Stomach smooth muscle (tissue), 2 donors: ENCODE measurements around the gene RPL22L1.

ENCODE experiments used
- H3K27ac ChIP-seq: one replicate; pipeline ENCODE4 v1.7.0; 2013; ENCODE audit warnings: mild to moderate bottlenecking, low read length, inconsistent platforms
- H3K27me3 ChIP-seq, 2 donors: one replicate each; pipeline ENCODE4 v1.7.0; 2013; ENCODE audit warnings: low read length in 2 of 2; ENCODE audit not compliant: insufficient read depth in 2 of 2, control insufficient read depth in 1 of 2
- H3K36me3 ChIP-seq, 2 donors: one replicate each; pipeline ENCODE4 v1.7.0; 2013; ENCODE audit warnings: low read length in 2 of 2; ENCODE audit not compliant: control insufficient read depth in 2 of 2, insufficient read depth in 2 of 2
- H3K4me1 ChIP-seq: one replicate; pipeline ENCODE4 v1.7.0; 2013; ENCODE audit warnings: low read length; ENCODE audit not compliant: control insufficient read depth, insufficient read depth
- H3K4me3 ChIP-seq, 2 donors: one replicate each; pipeline ENCODE4 v1.7.0; 2013; ENCODE audit warnings: low read length in 2 of 2
- H3K9ac ChIP-seq, 2 donors: one replicate each; pipeline ENCODE4 v1.7.0; 2013; ENCODE audit warnings: low read length in 2 of 2, mild to moderate bottlenecking in 1 of 2
- H3K9me3 ChIP-seq, 2 donors: one replicate each; pipeline ENCODE4 v1.7.0; 2013; ENCODE audit warnings: low read length in 2 of 2; ENCODE audit not compliant: control insufficient read depth in 2 of 2
- donor health status: healthy.
- donor health status: Pancreatic carcinoma.

Gene RPL22L1

DNA sequence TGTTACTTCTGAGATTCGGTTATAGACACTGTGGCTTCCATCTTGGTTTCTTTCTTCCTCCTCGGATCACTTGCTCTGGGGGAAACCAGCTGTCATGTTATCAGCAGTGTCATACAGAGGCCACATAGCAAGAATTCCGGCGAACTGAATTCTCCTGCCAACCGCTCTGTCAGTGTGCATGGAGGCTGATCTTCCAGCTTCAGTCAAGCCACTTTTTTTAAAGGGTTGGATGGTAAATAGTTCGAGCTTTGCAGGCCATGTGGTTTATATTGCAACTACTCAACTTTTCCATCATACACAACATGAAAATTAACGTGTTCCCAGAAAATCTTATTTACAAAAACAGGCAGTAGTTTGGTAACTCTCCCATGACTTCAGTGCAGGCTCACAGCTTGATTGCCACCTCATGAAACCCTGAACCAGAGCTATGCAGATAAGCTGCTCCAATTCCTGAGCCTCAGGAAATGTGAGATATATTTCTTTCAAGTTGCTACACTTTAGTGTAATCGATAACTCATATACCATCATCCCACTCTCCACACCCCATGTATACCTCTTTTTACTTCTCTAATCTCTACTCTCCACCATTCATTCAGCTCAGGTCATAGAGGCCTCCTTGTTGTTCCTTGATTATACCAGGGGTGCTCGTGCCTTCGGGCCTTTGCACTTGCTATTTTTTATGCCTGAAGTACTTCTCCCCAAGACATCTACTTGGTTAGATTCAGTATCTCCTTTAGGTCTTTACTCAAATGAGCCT is 7.2 kb downstream of the RPL22L1 start:
- H3K4me3 ChIP-seq: no peak overlapping the region
- no peak overlapping the region for H3K27ac ChIP-seq
- no peak overlapping the region for H3K9ac ChIP-seq
- H3K27me3 ChIP-seq: no peaks in the 10 kb centered on the region
- H3K4me1 ChIP-seq: no peaks in the 10 kb centered on the region
- peaks cover 7 to 13% of the 10 kb centered on the region in 2 donors for H3K36me3 ChIP-seq
- no peaks in the 10 kb centered on the region for H3K9me3 ChIP-seq

DNA sequence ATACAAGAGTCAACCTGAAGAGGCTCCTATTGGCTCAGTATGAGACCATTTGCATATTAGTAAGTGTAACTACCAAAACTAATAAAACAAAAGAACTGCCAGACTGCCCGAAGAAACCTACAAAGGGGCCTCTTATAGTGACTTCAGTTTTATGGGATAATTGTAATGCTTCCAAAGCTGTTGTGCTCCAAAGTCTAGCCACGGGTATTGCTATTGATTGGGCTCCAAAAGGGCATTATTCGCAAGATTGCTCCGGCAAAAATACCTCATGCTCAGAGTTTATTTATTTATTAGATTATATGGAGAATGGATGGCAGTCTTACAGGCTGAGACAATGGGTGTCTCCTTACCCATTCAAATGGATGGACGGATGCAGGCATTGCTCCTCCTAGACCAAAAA is 11.4 kb downstream of the RPL22L1 start:
- Histone ChIP-seq H3K9ac (no peak overlapping the region), H3K27ac (no peak overlapping the region), H3K27me3 (no peaks in the 10 kb centered on the region), H3K9me3 (no peaks in the 10 kb centered on the region), H3K4me1 (no peaks in the 10 kb centered on the region), H3K4me3 (no peak overlapping the region), H3K36me3 (no peaks in the 10 kb centered on the region)

DNA sequence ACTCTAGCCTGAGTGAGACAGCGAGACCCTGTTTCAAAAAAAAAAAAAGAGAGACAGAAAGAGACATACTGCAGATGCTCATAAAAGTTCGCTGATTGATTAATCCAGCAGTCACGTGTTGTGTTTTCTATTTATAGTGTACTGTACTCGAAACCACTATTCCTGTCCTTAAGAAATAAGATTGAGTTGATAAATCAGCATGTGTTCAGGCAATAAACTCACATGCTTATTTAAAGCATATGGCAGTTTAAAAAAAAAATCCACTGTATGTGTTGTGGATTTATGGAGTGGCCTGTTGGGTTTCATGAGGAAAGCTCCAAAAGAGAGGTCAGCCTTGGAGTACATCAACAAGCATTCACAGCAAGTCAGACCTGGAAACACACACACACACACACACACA is 17.7 kb downstream of the RPL22L1 start:
- H3K9ac ChIP-seq: no peak overlapping the region
- H3K4me3 ChIP-seq: no peak overlapping the region
- H3K9me3 ChIP-seq: no peaks in the 10 kb centered on the region
- H3K4me1 ChIP-seq: no peaks in the 10 kb centered on the region
- no peaks in the 10 kb centered on the region for H3K27me3 ChIP-seq
- no peaks in the 10 kb centered on the region for H3K36me3 ChIP-seq
- H3K27ac ChIP-seq: no peak overlapping the region

DNA sequence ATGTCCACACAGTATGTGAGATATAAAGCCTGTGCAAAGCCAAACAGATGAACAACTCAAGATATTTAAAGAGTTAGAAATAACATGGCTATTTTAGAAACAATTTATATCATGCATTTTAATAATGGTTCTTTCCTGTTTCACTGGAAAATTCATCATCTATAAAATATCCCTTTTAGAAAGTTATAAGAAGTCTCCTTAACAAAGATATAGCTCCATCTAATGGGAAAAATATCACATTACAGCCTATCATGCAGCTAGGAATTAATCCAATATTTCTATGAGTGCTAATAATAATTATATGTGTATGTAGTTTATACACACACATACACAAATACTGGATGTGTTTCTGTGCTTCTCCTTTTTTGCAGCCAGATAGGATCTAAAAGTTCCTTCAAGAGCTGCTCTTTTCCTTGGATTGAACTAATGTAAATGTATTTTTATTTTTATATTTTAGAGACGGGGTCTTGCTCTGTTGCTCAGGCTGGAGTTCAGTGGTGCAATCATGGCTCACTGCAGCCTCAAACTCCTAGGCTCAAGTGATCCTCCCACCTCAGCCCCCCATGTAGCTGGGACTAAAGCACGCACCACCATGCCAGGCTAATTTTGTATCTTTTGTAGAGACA is 21.6 kb downstream of the RPL22L1 start:
- no peak overlapping the region for H3K9ac ChIP-seq
- peaks cover 0 to 3% of the 10 kb centered on the region in 2 donors for H3K9me3 ChIP-seq
- H3K27ac ChIP-seq: no peak overlapping the region
- no peaks in the 10 kb centered on the region for H3K4me1 ChIP-seq
- H3K36me3 ChIP-seq: no peaks in the 10 kb centered on the region
- H3K27me3 ChIP-seq: no peaks in the 10 kb centered on the region
- H3K4me3 ChIP-seq: no peak overlapping the region

DNA sequence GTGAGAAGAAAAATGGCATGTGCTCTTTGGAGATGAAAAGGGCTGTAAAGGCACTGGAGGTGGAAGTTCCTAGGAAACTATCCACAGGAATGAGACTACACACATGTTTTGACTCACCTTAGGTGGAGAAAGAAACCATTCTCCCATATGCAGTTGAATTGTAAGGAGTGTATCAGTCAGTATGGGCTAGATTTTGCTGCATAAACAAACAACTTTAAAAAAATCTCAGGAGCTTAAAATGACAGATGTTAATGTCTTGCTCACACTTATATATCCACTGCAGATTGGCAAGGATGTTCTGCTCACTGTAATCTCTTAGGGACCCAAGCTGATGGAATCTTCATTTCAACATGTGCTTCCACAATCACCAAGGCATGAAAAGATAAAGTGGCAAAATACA is 25.6 kb downstream of the RPL22L1 start:
- Histone ChIP-seq H3K9ac (no peak overlapping the region), H3K36me3 (no peaks in the 10 kb centered on the region), H3K27me3 (no peaks in the 10 kb centered on the region), H3K27ac (no peak overlapping the region), H3K9me3 (peaks cover 0 to 3% of the 10 kb centered on the region in 2 donors), H3K4me3 (no peak overlapping the region), H3K4me1 (no peaks in the 10 kb centered on the region)

DNA sequence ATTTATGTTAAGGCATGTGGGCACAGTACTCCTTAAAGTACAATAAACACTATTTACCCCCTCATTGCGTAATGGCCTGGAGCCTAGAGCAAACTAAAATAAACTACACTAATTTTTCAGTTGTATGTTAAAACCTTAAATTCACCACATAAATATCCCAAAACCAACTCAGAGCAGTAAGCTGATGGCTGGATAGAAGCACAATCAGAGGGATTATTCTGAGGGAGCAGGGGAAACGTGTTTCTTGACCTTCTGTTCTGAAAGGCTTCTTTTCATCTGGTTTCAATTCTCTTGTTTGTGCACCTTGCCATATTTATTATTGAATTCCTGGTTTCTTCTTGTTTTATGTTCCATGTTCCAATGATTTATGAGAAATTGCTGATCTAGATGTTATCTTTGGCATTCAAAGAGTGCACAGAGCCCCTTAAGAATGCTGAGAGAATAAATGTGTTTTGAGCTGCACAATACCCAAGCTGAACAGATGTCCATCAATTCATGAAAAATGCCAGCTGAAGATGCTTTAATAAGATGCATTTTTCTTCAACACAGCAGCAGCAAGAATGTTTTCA is 29.6 kb downstream of the RPL22L1 start:
- H3K9ac ChIP-seq: no peak overlapping the region
- no peak overlapping the region for H3K27ac ChIP-seq
- H3K4me1 ChIP-seq: no peaks in the 10 kb centered on the region
- no peaks in the 10 kb centered on the region for H3K36me3 ChIP-seq
- H3K9me3 ChIP-seq: peaks cover 0 to 3% of the 10 kb centered on the region in 2 donors
- H3K27me3 ChIP-seq: no peaks in the 10 kb centered on the region
- no peak overlapping the region for H3K4me3 ChIP-seq

DNA sequence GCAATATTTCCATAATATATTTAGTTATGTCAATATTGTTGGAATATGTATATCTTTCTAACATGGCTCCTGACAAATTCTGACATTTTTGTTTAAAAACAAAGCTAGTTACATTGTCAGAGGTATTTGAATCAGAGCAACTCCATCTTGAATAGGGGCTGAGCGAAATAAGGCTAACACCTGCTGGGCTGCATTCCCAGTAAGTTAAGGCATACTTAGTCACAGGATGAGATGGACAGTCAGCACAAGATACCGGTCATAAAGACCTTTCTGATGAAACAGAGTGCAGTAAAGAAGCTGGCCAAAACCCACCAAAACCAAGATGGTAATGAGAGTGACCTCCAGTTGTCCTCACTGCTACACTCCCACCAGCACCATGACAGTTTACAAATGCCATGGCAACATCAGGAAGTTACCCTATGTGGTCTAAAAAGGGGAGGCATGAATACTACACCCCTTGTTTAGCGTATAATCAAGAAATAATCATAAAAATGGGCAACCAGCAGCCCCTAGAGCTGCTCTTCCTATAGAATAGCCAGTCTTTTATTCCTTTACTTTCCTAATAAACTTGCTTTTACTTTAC is 30.4 kb downstream of the RPL22L1 start:
- Histone ChIP-seq H3K4me1 (no peaks in the 10 kb centered on the region), H3K4me3 (no peak overlapping the region), H3K27me3 (peaks cover 0 to under 1% of the 10 kb centered on the region in 2 donors), H3K36me3 (no peaks in the 10 kb centered on the region), H3K9me3 (peaks cover 0 to under 1% of the 10 kb centered on the region in 2 donors), H3K9ac (no peak overlapping the region), H3K27ac (no peak overlapping the region)

DNA sequence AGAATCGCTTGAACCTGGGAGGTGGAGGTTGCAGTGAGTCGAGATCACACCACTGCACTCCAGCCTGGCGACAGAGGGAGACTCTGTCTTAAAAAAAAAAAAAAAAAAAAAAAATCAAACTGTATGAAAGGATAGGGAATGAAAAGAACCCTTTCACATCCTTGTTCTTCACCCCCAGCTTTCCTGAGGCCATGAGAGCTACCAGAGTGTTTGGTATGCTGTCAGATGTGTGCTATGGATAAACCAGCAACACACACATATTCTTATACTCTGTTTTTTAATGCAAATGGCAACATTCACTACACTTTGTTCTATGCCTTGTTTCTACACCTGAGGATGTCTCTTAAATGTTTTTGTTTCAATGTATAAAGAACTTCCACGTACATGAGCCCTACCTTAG is 33.5 kb downstream of the RPL22L1 start:
- H3K36me3 ChIP-seq: no peaks in the 10 kb centered on the region
- H3K9ac ChIP-seq: no peak overlapping the region
- H3K4me1 ChIP-seq: no peaks in the 10 kb centered on the region
- H3K27ac ChIP-seq: no peak overlapping the region
- no peaks in the 10 kb centered on the region for H3K9me3 ChIP-seq
- no peak overlapping the region for H3K4me3 ChIP-seq
- peaks cover 0 to 7% of the 10 kb centered on the region in 2 donors for H3K27me3 ChIP-seq

DNA sequence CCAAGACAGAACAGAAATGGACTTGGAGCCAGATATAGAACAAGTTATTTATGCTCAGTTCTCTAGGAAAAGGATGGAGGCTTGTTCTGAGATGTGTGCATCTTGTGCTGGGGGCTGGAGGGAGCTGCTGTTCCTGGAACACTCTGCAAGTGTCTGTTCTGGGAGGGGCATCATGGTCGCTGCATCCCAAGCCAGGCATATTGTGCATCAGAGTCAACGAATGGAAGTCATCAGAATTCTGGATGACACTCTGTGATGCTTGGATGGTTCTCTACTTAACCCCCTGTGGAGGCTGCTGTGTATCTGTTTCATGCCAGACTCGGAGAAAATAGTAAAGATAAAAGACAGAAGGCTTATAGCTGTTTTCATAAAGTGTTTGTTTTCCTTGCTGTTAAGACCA is 34.7 kb downstream of the RPL22L1 start:
- peaks cover 0 to 7% of the 10 kb centered on the region in 2 donors for H3K27me3 ChIP-seq
- H3K9ac ChIP-seq: no peak overlapping the region
- no peaks in the 10 kb centered on the region for H3K4me1 ChIP-seq
- H3K36me3 ChIP-seq: no peaks in the 10 kb centered on the region
- H3K4me3 ChIP-seq: no peak overlapping the region
- no peaks in the 10 kb centered on the region for H3K9me3 ChIP-seq
- no peak overlapping the region for H3K27ac ChIP-seq

DNA sequence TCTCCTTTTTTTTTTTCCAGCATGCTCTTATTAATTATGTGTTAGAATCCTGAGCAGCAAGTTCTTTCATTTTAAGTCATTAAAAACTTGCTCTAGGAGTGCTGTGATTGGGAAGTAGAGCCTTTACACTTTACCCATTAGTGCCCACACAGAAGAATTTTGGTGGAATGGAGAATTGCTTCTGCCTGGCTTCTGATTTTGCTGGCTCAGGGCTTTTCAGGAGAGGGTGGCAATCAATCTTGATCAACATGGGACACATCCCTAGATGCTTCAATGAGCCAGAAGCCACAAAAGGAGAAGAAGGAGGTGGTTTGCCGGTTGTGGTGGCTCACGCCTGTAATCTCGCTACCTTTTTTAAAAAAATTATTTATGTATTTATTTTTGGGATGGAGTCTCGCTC is 39.4 kb downstream of the RPL22L1 start:
- Histone ChIP-seq H3K36me3 (no peaks in the 10 kb centered on the region), H3K27ac (no peak overlapping the region)

More for the DNA sequence above, 39.4 kb downstream of the RPL22L1 start:
- Histone ChIP-seq H3K4me3 (no peak overlapping the region), H3K9ac (no peak overlapping the region), H3K27me3 (peaks cover 0 to 7% of the 10 kb centered on the region in 2 donors), H3K9me3 (no peaks in the 10 kb centered on the region), H3K4me1 (no peaks in the 10 kb centered on the region)
